Limb (tissue), 2 donors: Measurements from ENCODE around the gene DLEC1.

Experiments
- DNase-seq, 2 donors: peaks; one replicate each; pipeline ENCODE4 v3.0.0-alpha.2; 2016; ENCODE audit errors: extremely low spot score in 2 of 2

DLEC1 gene

GRCh38 chr3:38107911-38108648 lies 69.1 kb downstream of the DLEC1 start:
- DNase-seq, result no peak

GRCh38 chr3:38108649-38109579 lies 69.9 kb downstream of the DLEC1 start:
- no peak for DNase-seq

GRCh38 chr3:38109580-38110313 lies 70.7 kb downstream of the DLEC1 start:
- no peak for DNase-seq

GRCh38 chr3:38110314-38111050 lies 71.5 kb downstream of the DLEC1 start:
- no peak for DNase-seq

- no peak for DNase-seq
Observed at GRCh38 chr3:38111201-38111600, 72.2 kb downstream of the DLEC1 start.

- no peak for DNase-seq
Observed at GRCh38 chr3:38111696-38112377, 72.8 kb downstream of the DLEC1 start.

- DNase-seq, result no peak
Observed at GRCh38 chr3:38112378-38112761, 73.4 kb downstream of the DLEC1 start.

- no peak for DNase-seq
Observed at GRCh38 chr3:38114052-38114874, 75.3 kb downstream of the DLEC1 start.

GRCh38 chr3:38114875-38115644 lies 76.1 kb downstream of the DLEC1 start:
- DNase-seq, result no peak

GRCh38 chr3:38115645-38116427 lies 76.8 kb downstream of the DLEC1 start:
- no peak for DNase-seq

- DNase-seq, result peak in 1 of 2 donors; percentile 23
Observed at GRCh38 chr3:38116471-38117162, 77.6 kb downstream of the DLEC1 start.

- peak in 1 of 2 donors; percentile 24 for DNase-seq
Observed at GRCh38 chr3:38117163-38117716, 78.2 kb downstream of the DLEC1 start.

GRCh38 chr3:38117748-38118420 lies 78.9 kb downstream of the DLEC1 start:
- peak in 1 of 2 donors; percentile 55 for DNase-seq

- peak in 1 of 2 donors; percentile 24 for DNase-seq
Observed at GRCh38 chr3:38118421-38119247, 79.6 kb downstream of the DLEC1 start.

GRCh38 chr3:38119248-38119544 lies 80.2 kb downstream of the DLEC1 start:
- DNase-seq, result no peak
